ENCODE measurements around the gene PLPP4.

The PLPP4 gene

GRCh38 chr10:120517196-120517595 lies 60.2 kb downstream of the PLPP4 start:
- DNase-seq: no peak
- H3F3A ChIP-seq (ENCODE audit: insufficient read depth, low read length): no peaks in the 10 kb centered on the region
- no peak overlapping the region for H3K4me2 ChIP-seq (ENCODE audit: low read depth, low read length)
- H4K20me1 ChIP-seq (ENCODE audit: insufficient read depth, low read length): no peaks in the 10 kb centered on the region
- H3K9me3 ChIP-seq (replicated peaks; ENCODE audit: insufficient read depth, low read length): no peaks in the 10 kb centered on the region
- H3K4me3 ChIP-seq (ENCODE audit: low read length): no peak overlapping the region
- TF ChIP-seq EZH2phosphoT487 (IDR thresholded peaks at IDR 0.05; ENCODE audit: low read length) (no peak), EZH2 (optimal IDR thresholded peaks at IDR 0.05; ENCODE audit: low read depth, low read length) (no peak)
- no peaks in the 10 kb centered on the region for H3K4me1 ChIP-seq (ENCODE audit: low read length)
- no peaks in the 10 kb centered on the region for H3K79me2 ChIP-seq (ENCODE audit: low read length)
- H3K36me3 ChIP-seq (replicated peaks; ENCODE audit: insufficient read depth, low read length): no peaks in the 10 kb centered on the region
- no peak overlapping the region for H3K9ac ChIP-seq (ENCODE audit: low read length)
- H3K27ac ChIP-seq (ENCODE audit: low read length): no peak overlapping the region
- no peak overlapping the region for H2AFZ ChIP-seq (ENCODE audit: low read length)
- no peaks in the 10 kb centered on the region for H3K27me3 ChIP-seq (replicated peaks; ENCODE audit: insufficient read depth, low read length)
- H3K9me2 ChIP-seq (replicated peaks; ENCODE audit: insufficient read depth, low read length): no peaks in the 10 kb centered on the region

DNA sequence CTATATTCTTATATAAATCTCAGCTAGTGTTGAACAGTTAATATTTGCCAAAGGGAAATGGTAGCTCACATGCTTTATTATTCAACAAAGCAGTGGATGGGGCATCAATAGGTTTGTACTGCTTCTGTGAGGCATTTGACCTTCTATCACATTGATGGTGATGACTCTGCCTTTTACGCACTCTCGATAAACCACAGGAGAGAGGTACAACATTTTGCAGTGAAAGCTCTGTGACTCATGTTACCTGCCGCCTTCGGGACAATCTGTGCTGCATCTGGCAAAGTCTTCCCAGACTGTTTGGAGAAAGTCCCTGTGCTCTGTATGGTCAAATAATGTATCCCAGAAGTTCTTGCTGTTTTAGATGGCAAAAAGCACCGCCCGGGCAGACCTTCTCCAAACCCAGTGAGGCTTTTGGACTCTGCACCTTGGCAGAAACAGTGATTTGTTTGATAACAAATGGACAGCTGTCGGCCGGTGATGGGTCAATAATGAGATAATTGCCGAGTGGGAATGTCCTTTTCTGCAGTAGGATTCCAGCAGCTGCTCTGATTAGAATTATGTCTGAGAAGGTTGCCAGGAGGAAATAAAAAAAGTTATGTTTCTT lies 61.0 kb downstream of the PLPP4 start:
- no peaks in the 10 kb centered on the region for H3K36me3 ChIP-seq (replicated peaks; ENCODE audit: insufficient read depth, low read length)
- no peak overlapping the region for H3K4me3 ChIP-seq (ENCODE audit: low read length)
- H3K9ac ChIP-seq (ENCODE audit: low read length): no peak overlapping the region
- no peaks in the 10 kb centered on the region for H4K20me1 ChIP-seq (ENCODE audit: insufficient read depth, low read length)
- no peaks in the 10 kb centered on the region for H3K4me1 ChIP-seq (ENCODE audit: low read length)
- no peaks in the 10 kb centered on the region for H3K27me3 ChIP-seq (replicated peaks; ENCODE audit: insufficient read depth, low read length)
- no peaks in the 10 kb centered on the region for H3K79me2 ChIP-seq (ENCODE audit: low read length)
- no peak for TF ChIP-seq CTCF (IDR thresholded peaks at IDR 0.05; ENCODE audit: low read length)
- no peaks in the 10 kb centered on the region for H3K9me3 ChIP-seq (replicated peaks; ENCODE audit: insufficient read depth, low read length)
- H3K27ac ChIP-seq (ENCODE audit: low read length): no peak overlapping the region
- H3F3A ChIP-seq (ENCODE audit: insufficient read depth, low read length): no peaks in the 10 kb centered on the region
- no peak for DNase-seq
- H3K9me2 ChIP-seq (replicated peaks; ENCODE audit: insufficient read depth, low read length): no peaks in the 10 kb centered on the region
- H3K4me2 ChIP-seq (ENCODE audit: low read depth, low read length): no peak overlapping the region
- H2AFZ ChIP-seq (ENCODE audit: low read length): no peak overlapping the region

GRCh38 chr10:120521880-120522279 lies 64.9 kb downstream of the PLPP4 start:
- TF ChIP-seq EZH2 (optimal IDR thresholded peaks at IDR 0.05; ENCODE audit: low read depth, low read length) (no peak), EZH2phosphoT487 (IDR thresholded peaks at IDR 0.05; ENCODE audit: low read length) (no peak), CTCF (IDR thresholded peaks at IDR 0.05; ENCODE audit: low read length) (no peak)
- no peak for DNase-seq
- Histone ChIP-seq H4K20me1 (ENCODE audit: insufficient read depth, low read length) (no peaks in the 10 kb centered on the region), H3K79me2 (ENCODE audit: low read length) (no peaks in the 10 kb centered on the region), H3K9ac (ENCODE audit: low read length) (no peak overlapping the region), H3K9me3 (replicated peaks; ENCODE audit: insufficient read depth, low read length) (no peaks in the 10 kb centered on the region), H3F3A (ENCODE audit: insufficient read depth, low read length) (no peaks in the 10 kb centered on the region), H3K36me3 (replicated peaks; ENCODE audit: insufficient read depth, low read length) (no peaks in the 10 kb centered on the region), H3K4me2 (ENCODE audit: low read depth, low read length) (no peak overlapping the region), H3K4me1 (ENCODE audit: low read length) (no peaks in the 10 kb centered on the region), H3K27ac (ENCODE audit: low read length) (no peak overlapping the region), H3K4me3 (ENCODE audit: low read length) (no peak overlapping the region), H3K9me2 (replicated peaks; ENCODE audit: insufficient read depth, low read length) (no peaks in the 10 kb centered on the region), H3K27me3 (replicated peaks; ENCODE audit: insufficient read depth, low read length) (no peaks in the 10 kb centered on the region), H2AFZ (ENCODE audit: low read length) (no peak overlapping the region)

DNA sequence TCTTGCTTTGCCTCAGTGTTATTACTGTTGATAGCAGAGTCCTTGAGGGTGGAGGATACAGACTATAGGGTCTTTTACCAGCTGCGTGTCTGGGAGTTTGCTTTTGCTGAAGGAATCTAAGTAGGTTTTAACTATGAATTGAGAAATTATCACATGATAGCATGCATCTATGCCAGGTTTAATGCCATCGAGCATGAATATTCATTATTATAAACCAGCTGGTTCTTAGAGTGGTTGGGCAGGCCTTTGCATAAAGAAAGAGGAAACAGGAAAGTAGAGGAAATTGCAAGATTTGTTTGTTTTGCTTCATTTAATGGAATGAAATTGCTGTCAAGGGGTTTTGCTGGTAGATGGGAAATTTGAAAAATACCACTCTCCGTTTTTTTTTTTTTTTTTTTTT lies 70.7 kb downstream of the PLPP4 start:
- DNase-seq: no peak
- TF ChIP-seq EZH2phosphoT487 (IDR thresholded peaks at IDR 0.05; ENCODE audit: low read length) (no peak), EZH2 (optimal IDR thresholded peaks at IDR 0.05; ENCODE audit: low read depth, low read length) (no peak), CTCF (IDR thresholded peaks at IDR 0.05; ENCODE audit: low read length) (no peak)
- Histone ChIP-seq H3K4me3 (ENCODE audit: low read length) (no peak overlapping the region), H3K27ac (ENCODE audit: low read length) (no peak overlapping the region), H3K36me3 (replicated peaks; ENCODE audit: insufficient read depth, low read length) (no peaks in the 10 kb centered on the region), H3K4me2 (ENCODE audit: low read depth, low read length) (no peak overlapping the region), H3K27me3 (replicated peaks; ENCODE audit: insufficient read depth, low read length) (no peaks in the 10 kb centered on the region), H3K9ac (ENCODE audit: low read length) (no peak overlapping the region), H3K79me2 (ENCODE audit: low read length) (no peaks in the 10 kb centered on the region), H3K9me3 (replicated peaks; ENCODE audit: insufficient read depth, low read length) (no peaks in the 10 kb centered on the region), H4K20me1 (ENCODE audit: insufficient read depth, low read length) (no peaks in the 10 kb centered on the region), H3K4me1 (ENCODE audit: low read length) (no peaks in the 10 kb centered on the region), H3F3A (ENCODE audit: insufficient read depth, low read length) (no peaks in the 10 kb centered on the region), H3K9me2 (replicated peaks; ENCODE audit: insufficient read depth, low read length) (no peaks in the 10 kb centered on the region), H2AFZ (ENCODE audit: low read length) (no peak overlapping the region)

Measured in MM.1S (cell line).